CD4-positive, alpha-beta T cell treated with Interleukin-4 for 4 hours (primary cell): ENCODE data around the gene PIK3R2.

Experiments
- DNase-seq: peaks from one replicate; pipeline ENCODE4 v3.0.0-alpha.2; 2020

The PIK3R2 gene

DNA sequence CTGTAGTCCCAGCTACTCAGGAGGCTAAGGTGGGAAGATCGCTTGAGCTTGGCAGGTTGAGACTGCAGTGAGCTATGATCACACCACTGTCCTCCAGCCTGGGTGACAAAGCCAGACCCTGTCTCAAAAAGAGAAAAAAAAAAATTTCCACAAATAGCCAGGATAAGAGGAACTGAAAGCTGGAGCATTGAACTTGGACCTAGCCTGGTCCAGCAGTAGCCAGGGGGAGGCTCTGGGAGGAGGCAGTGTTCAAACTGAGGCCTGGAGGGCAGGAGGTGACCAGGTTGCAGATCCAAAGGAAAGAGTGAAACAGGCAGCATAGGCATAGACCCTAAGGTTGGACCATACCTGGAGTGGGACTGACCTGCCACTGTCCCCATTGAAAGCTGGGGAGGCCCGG is 26.9 kb upstream of the PIK3R2 start:
- DNase-seq = no peak

GRCh38 chr19:18128044-18128443 is 24.9 kb upstream of the PIK3R2 start:
- DNase-seq = no peak

- no peak for DNase-seq
These were observed 24.2 kb upstream of the PIK3R2 start for GRCh38 chr19:18128805-18129204.

DNA sequence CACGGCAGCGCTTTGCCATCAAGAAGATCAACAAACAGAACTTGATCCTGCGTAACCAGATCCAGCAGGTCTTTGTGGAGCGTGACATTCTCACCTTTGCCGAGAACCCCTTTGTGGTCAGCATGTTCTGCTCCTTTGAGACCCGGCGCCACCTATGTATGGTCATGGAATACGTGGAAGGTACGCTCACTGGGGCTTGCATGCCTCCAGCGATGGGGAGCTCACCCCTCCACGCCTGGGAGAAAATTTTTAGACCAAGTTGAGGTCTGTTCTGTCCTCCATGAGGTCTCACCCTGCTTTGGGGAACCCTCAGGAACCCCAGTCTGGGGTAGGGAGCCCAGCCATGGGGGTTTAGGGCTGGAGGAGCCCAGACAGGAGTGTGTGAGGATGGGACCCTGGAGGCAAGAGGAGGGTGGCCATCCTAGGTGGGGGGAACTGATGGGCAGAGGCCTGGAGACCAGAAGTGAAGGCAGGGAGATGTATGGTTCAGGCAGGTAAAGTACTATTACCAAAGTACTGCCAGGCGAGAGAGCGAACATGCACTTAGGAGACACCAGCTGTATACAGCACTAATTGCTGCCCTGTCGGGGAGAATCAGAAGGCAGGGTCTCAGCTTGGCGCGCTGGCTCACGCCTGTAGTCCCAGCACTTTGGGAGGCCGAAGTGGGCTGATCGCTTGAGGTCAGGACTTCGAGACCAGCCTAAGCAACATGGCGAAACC is 22.3 kb upstream of the PIK3R2 start:
- no peak for DNase-seq

GRCh38 chr19:18131841-18132596 is 20.9 kb upstream of the PIK3R2 start:
- DNase-seq = no peak

- DNase-seq = no peak
These were observed 17.0 kb upstream of the PIK3R2 start for GRCh38 chr19:18135712-18136584.

GRCh38 chr19:18137242-18137641 is 15.7 kb upstream of the PIK3R2 start:
- no peak for DNase-seq

- no peak for DNase-seq
These were observed 15.2 kb upstream of the PIK3R2 start for GRCh38 chr19:18137657-18138339.

GRCh38 chr19:18140473-18140872 is 12.5 kb upstream of the PIK3R2 start:
- DNase-seq = no peak

DNA sequence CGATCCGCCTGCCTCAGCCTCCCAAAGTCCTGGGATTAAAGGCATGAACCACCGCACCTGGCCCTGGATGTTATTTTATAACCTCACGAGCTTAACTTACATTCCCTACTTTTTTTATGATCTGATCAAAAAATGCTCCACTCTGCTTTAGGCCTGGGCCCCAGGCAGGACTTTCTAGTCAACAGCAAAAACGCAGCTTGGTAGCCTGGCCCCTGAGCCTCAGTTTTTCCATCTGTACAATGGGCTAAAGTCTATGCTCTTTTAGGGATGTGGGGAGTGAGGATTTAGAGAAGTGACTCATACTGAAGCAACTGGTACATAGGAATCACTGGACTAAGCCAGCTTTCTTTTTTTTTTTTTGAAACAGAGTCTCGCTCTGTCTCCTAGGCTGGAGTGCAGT is 11.9 kb upstream of the PIK3R2 start:
- no peak for DNase-seq

DNA sequence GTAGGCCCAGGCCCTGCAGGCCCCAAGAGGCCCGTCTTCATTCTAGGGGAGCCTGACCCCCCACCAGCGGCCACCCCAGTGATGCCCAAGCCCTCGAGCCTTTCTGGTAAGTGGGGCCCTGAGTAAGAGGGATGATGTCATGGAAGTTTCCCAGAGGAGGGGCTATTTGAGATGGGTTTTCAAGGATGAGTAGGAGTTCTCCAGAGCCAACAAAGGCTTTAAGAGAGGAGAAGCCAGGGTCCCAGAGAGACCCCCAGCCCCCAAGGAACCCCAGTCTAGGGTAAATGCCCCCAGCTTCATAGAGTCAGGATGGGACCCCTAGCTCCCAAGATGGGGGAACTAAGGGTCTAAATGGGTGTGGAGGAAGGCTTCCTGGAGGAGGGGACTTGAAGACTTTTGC is 9.1 kb upstream of the PIK3R2 start:
- DNase-seq = no peak

GRCh38 chr19:18144361-18144760 is 8.6 kb upstream of the PIK3R2 start:
- DNase-seq = no peak

DNA sequence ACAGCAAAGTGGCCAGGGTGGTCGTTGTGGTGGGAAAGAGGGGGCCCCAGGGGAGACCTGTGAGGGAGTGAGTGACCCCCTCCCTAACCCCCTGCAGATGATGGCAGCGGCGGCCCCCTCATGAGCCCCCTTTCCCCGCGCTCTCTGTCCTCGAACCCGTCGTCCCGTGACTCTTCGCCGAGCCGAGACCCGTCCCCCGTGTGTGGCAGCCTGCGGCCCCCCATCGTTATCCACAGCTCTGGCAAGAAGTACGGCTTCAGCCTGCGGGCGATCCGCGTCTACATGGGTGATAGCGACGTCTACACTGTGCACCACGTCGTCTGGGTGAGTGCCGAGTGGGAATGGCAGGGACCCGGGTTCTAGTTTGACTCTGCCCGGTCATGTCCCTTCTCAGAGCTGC is 8.1 kb upstream of the PIK3R2 start:
- no peak for DNase-seq

DNA sequence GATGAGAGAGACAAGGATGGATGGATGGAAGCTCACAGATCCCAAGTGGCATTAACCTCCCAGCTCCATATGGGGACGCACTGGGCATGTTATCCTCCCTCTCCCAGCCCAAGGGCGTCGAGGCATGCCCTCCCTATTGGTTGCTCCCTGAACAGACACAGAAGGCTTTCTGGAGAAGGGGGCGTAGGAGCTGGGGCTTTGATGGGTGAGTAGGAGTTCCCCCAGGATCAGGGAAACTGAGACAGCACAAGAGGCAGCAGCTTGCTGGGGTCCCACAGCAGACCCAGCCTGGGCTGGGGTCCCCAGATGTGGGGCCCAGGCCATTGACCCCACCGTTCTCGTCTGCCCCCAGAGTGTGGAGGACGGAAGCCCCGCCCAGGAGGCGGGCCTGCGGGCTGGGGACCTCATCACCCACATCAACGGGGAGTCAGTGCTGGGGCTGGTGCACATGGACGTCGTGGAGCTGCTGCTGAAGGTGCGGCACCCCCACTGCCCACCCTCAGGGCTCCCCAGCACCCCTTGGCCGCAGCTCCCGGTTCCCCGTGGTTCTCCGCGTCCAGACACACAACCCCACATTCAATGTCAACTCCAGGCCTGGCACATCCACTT is 7.5 kb upstream of the PIK3R2 start:
- no peak for DNase-seq

DNA sequence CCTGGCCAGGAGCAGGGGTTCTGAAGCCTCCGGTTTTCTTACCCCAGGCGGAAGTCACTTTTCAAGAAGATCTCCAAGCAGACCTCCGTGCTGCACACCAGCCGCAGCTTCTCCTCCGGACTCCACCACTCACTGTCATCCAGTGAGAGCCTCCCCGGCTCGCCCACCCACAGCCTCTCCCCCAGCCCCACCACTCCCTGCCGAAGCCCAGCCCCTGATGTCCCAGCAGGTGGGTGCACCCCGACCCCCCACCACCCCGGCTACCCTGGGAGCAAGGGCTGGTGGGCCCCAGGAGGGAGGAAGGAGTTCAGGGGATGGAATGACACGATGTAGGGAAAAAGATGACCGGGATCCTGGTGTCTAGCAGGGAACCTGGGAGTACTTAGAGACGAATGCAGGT is 5.6 kb upstream of the PIK3R2 start:
- no peak for DNase-seq

GRCh38 chr19:18149596-18149975 is 3.4 kb upstream of the PIK3R2 start:
- no peak for DNase-seq

DNA sequence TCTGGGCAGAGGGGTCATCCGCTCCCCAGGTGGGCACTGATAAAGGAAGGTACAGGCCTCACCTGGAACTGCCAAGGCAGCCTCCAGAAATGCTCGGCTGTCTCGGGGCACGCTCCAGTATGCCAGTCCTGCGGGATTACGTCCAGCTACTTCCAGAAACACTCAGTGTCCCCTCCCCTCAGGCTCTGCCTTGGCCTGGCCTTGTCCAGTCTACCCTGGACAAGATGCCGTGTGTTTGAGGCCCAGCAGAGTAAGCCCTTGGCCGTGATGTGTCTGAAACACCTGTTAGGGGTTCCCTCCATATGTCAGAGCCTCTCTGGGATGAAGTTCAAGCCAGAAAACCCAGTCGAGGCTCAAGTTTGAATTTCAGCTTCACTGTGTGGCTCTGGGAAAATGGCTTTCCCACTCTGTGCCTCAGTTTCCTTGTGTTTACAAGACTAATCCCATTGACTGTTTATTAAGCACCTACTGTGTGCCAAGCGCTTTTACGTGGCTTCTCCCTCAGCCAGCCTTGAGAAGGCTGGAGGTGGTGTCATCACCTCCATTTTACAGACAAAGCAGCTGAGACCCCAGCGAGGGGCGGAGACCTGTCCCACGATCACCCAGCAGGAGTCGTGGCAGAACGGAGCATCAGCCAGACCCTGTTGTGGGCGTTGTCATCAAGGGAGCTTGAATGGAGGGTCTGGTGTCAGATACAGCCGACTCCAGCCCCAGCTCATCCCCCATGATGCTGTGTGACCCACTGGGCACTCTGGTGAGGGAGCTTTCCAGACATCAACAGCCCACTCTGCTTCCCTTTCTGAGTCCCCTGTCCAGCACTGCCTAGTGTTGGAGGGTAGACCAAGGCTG is 2.0 kb upstream of the PIK3R2 start:
- DNase-seq = no peak

- peak; percentile 98 for DNase-seq
These were observed 534 bp upstream of the PIK3R2 start for GRCh38 chr19:18152442-18152816.

DNA sequence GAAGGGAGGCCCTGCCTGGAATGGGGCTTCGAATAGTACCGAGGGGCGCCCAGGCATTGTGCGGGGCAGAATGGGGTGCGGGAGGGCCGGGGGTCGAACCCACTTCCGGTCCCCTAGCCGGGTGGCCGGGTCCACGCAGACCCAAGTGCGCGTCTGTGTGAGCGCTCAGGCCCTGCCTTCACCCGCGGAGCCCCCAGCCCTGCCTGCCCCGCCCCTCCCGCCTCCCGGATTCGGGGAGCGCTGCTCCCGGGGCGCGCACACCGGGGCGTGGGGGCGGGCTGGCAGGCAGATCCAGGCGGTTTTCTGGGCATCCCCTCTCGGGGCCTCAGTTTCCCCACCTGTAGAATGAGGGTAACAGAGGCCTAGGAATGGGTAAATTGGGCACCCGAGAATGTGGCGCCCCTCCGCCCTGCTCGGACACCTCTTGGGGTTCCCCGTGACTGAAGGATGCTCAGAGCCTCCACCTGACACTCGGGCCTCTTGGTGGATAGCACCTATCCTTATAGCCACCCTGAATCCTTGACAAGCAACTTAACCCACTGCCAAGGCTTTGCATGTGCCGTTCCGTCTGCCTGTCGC is 682 bp downstream of the PIK3R2 start:
- no peak for DNase-seq

DNA sequence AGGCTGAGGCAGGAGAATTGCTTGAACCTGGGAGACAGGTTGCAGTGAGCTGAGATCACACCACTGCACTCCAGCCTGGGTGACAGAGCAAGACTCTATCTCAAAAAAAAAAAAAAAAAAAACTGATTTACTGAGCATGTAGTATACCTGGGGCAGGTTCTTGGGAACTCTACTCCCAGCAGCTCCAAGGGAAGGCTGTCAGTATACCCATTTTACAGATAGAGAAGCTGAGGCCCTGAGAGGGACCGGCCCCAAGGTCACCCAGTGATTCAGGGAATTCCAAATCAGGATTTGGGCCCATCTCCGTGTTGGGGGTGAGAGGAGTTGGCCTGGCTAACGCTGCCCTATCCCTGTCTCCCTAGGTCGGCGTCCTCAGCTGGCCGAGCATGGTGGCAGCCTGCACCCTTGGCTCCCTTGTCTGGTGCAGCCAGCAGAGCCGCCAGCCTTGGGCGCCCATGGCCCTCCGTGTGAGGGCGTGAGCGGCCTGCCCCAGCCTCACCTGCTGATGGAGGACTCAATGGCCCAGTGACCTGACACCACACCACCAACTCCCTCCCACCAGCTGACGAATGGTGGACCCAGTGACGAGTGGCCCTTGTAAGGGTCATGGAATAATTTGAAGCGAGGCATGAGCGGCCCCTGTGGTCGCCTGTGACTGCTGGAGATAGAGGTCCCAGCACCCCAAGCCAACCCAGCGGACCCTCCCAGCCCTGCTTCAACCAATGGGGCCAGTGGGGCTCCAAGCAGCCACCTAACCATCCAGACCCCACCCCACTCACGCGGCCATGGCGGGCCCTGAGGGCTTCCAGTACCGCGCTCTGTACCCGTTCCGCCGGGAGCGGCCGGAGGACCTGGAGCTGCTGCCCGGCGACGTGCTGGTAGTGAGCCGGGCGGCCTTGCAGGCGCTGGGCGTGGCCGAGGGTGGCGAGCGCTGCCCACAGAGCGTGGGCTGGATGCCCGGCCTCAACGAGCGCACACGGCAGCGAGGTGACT is 2.4 kb downstream of the PIK3R2 start:
- no peak for DNase-seq
